ENCODE measurements around the gene E4F1.
A peak's percentile ranks its signal among the peaks of the same experiment; 100 is the strongest.

E4F1 gene

GRCh38 chr16:2223221-2223941 lies at the start of gene E4F1:
Gene E4F1, plus strand, starts transcription at chr16:2223591. Its CDS starts 23 bp downstream, at chr16:2223614.
- DNase-seq (ENCODE audit: low spot score) = peak; percentile 100

GRCh38 chr16:2173916-2174315 lies 49.5 kb upstream of the E4F1 start:
- DNase-seq (ENCODE audit: low spot score) = no peak

GRCh38 chr16:2174396-2175131 lies 48.8 kb upstream of the E4F1 start:
- DNase-seq (ENCODE audit: low spot score) = no peak

GRCh38 chr16:2175454-2175853 lies 47.9 kb upstream of the E4F1 start:
- DNase-seq (ENCODE audit: low spot score) = no peak

- no peak for DNase-seq (ENCODE audit: low spot score)
Measured at GRCh38 chr16:2176047-2176446, 47.3 kb upstream of the E4F1 start.

- DNase-seq (ENCODE audit: low spot score) = no peak
Measured at GRCh38 chr16:2177101-2177500, 46.3 kb upstream of the E4F1 start.

GRCh38 chr16:2177561-2177960 lies 45.8 kb upstream of the E4F1 start:
- DNase-seq (ENCODE audit: low spot score) = no peak

- DNase-seq (ENCODE audit: low spot score) = no peak
Measured at GRCh38 chr16:2178321-2179106, 44.9 kb upstream of the E4F1 start.

- DNase-seq (ENCODE audit: low spot score) = no peak
Measured at GRCh38 chr16:2179107-2179501, 44.3 kb upstream of the E4F1 start.

GRCh38 chr16:2179576-2179975 lies 43.8 kb upstream of the E4F1 start:
- DNase-seq (ENCODE audit: low spot score) = no peak

GRCh38 chr16:2180461-2180860 lies 42.9 kb upstream of the E4F1 start:
- no peak for DNase-seq (ENCODE audit: low spot score)

GRCh38 chr16:2180962-2181923 lies 42.1 kb upstream of the E4F1 start:
- no peak for DNase-seq (ENCODE audit: low spot score)

- DNase-seq (ENCODE audit: low spot score) = no peak
Measured at GRCh38 chr16:2181952-2182351, 41.4 kb upstream of the E4F1 start.

- no peak for DNase-seq (ENCODE audit: low spot score)
Measured at GRCh38 chr16:2183671-2184070, 39.7 kb upstream of the E4F1 start.

- no peak for DNase-seq (ENCODE audit: low spot score)
Measured at GRCh38 chr16:2184346-2184745, 39.0 kb upstream of the E4F1 start.

- no peak for DNase-seq (ENCODE audit: low spot score)
Measured at GRCh38 chr16:2184962-2185361, 38.4 kb upstream of the E4F1 start.

GRCh38 chr16:2186064-2186463 lies 37.3 kb upstream of the E4F1 start:
- no peak for DNase-seq (ENCODE audit: low spot score)

- no peak for DNase-seq (ENCODE audit: low spot score)
Measured at GRCh38 chr16:2186505-2186904, 36.9 kb upstream of the E4F1 start.

- no peak for DNase-seq (ENCODE audit: low spot score)
Measured at GRCh38 chr16:2187212-2187611, 36.2 kb upstream of the E4F1 start.

- no peak for DNase-seq (ENCODE audit: low spot score)
Measured at GRCh38 chr16:2188395-2188794, 35.0 kb upstream of the E4F1 start.

GRCh38 chr16:2189252-2189893 lies 34.0 kb upstream of the E4F1 start:
- DNase-seq (ENCODE audit: low spot score) = no peak

Data from LoVo (cell line).